NB4 (cell line): ENCODE results near the gene SAMD1.

Experiments used
- CTCF ChIP-seq: IDR thresholded peaks from one replicate; pipeline ENCODE4 v1.5.1; 2012; ENCODE audit warnings: low read depth, low read length
- MYC ChIP-seq: IDR thresholded peaks from 2 replicates; pipeline ENCODE4 v1.6.1; 2011; ENCODE audit warnings: low read depth, low read length
- POLR2A ChIP-seq: IDR thresholded peaks from 2 replicates; pipeline ENCODE4 v1.6.1; 2011; ENCODE audit warnings: mild to moderate bottlenecking; ENCODE audit not compliant: insufficient read length; ENCODE audit errors: extremely low read depth
- TF ChIP-seq, protein P1 (sequence below): IDR thresholded peaks from 2 replicates; pipeline ENCODE4 v1.6.1; 2011; ENCODE audit warnings: low read depth, low read length

DNA sequence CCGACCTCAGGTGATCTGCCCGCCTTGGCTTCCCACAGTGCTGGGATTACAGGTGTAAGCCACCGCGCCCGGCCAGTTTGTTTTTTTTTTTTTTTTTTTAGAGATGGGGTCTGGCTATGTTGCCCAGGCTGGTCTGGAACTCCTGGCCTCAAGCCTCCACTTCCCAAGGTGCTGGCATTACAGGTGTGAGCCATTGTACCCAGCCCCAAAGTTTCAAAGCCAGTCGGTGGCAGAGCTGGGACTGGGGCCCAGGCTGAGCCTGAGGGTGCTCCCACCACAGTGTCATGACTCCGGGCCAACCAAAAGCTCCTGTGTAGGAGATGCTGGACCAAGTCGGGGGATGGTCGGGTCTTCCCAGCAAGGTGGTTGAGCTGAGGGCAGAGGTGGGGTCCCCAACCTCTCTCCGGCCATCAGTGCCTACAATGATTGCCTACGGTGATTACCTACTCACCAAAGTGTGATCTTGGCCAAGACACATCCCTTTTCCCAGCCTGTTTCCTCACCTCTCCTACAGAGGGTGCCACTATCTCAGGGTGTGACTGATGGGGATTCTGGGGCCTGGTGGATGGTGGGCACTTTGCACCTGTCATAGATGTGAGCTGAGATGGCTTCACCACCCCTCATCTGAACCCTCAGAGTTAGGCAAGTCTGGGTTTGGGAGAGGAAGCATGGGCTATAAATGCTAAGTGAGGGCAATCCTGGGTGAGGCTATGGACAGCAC lies 5.9 kb upstream of the SAMD1 start:
- no peak for TF ChIP-seq CTCF
- no peak for TF ChIP-seq POLR2A
- TF ChIP-seq, protein P1, sequence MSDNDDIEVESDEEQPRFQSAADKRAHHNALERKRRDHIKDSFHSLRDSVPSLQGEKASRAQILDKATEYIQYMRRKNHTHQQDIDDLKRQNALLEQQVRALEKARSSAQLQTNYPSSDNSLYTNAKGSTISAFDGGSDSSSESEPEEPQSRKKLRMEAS: no peak
- no peak for TF ChIP-seq MYC
